BLaER1 treated with 17β-estradiol and CSF1 and Interleukin-3, amounts not matched to agents 10 nM and 100 nM (cell line): ENCODE measurements around the gene HOXD4.

Source experiments
- H3K27ac ChIP-seq, 11 experiments: shearing (Covaris generic); formaldehyde crosslinking; 2 replicates each; pipeline ENCODE4 v1.8.1; 2022
- H3K27me3 ChIP-seq, 11 experiments: shearing (Covaris generic); formaldehyde crosslinking; 2 replicates each; pipeline ENCODE4 v1.8.1; 2022
- H3K36me3 ChIP-seq, 11 experiments: shearing (Covaris generic); formaldehyde crosslinking; 2 replicates each; pipeline ENCODE4 v1.8.1; 2022
- H3K4me1 ChIP-seq, 10 experiments: shearing (Covaris generic); formaldehyde crosslinking; 2 replicates each; pipeline ENCODE4 v1.8.1; 2022
- H3K4me2 ChIP-seq, 11 experiments: shearing (Covaris generic); formaldehyde crosslinking; 2 replicates each; pipeline ENCODE4 v1.8.1; 2022
- H3K4me3 ChIP-seq, 10 experiments: shearing (Covaris generic); formaldehyde crosslinking; 2 replicates each; pipeline ENCODE4 v1.8.1; 2022
- H3K9ac ChIP-seq, 11 experiments: shearing (Covaris generic); formaldehyde crosslinking; 2 replicates each; pipeline ENCODE4 v1.8.1; 2022
- H3K9me3 ChIP-seq, 11 experiments: shearing (Covaris generic); formaldehyde crosslinking; replicated peaks in 1 of 11; 2 replicates each; pipeline ENCODE4 v1.8.1; 2022
- H4K20me1 ChIP-seq, 11 experiments: shearing (Covaris generic); formaldehyde crosslinking; 2 replicates each; pipeline ENCODE4 v1.8.1; 2022
- Cebpa-rat ChIP-seq, 11 experiments: shearing (Covaris generic); IDR thresholded peaks; 2 replicates each; pipeline ENCODE4 v1.8.1; 2022

Gene HOXD4

GRCh38 chr2:176151442-176152287 lies at the start of gene HOXD4:
TSS of gene HOXD4 (plus strand) at chr2:176151550. CDS start at chr2:176151634, 84 bp downstream.
- no peaks in the 10 kb centered on the region for H3K4me1 ChIP-seq
- peaks cover 94 to 100% (median 99%) of the 10 kb centered on the region in 11 experiments for H3K27me3 ChIP-seq
- H3K9ac ChIP-seq, result no peak within 1 kb of the TSS
- H3K9me3 ChIP-seq, result peaks cover 38 to 67% (median 62%) of the 10 kb centered on the region in 11 experiments
- no peaks in the 10 kb centered on the region for H3K36me3 ChIP-seq
- no peak within 1 kb of the TSS for H3K4me2 ChIP-seq
- H4K20me1 ChIP-seq, result no peaks in the 10 kb centered on the region; a peak in 2 of 22 replicates
- no peak within 1 kb of the TSS for H3K27ac ChIP-seq
- H3K4me3 ChIP-seq, result no peak within 1 kb of the TSS
- TF ChIP-seq Cebpa-rat (IDR thresholded peaks at IDR 0.05), result no peak

- Histone ChIP-seq H3K36me3 (no peaks in the 10 kb centered on the region), H4K20me1 (peaks cover 0 to 73% (median 43%) of the 10 kb centered on the region in 11 experiments; a peak in 16 of 22 replicates), H3K27me3 (peaks cover 100% of the 10 kb centered on the region in 11 experiments), H3K9me3 (peaks cover 46 to 71% (median 54%) of the 10 kb centered on the region in 11 experiments), H3K4me3 (no peak overlapping the region), H3K9ac (no peak overlapping the region), H3K4me2 (no peak overlapping the region), H3K4me1 (peaks cover 0 to 10% (median 6%) of the 10 kb centered on the region in 10 experiments; a peak in 15 of 20 replicates), H3K27ac (no peak overlapping the region)
- TF ChIP-seq Cebpa-rat (IDR thresholded peaks at IDR 0.05), result no peak
These were observed 49.5 kb upstream of the HOXD4 start for GRCh38 chr2:176101842-176102241.

- Histone ChIP-seq H3K4me3 (no peak overlapping the region), H3K9ac (no peak overlapping the region), H3K9me3 (peaks cover 52 to 77% (median 59%) of the 10 kb centered on the region in 11 experiments), H3K4me2 (no peak overlapping the region), H3K36me3 (no peaks in the 10 kb centered on the region), H3K27me3 (peaks cover 99 to 100% (median 100%) of the 10 kb centered on the region in 11 experiments), H3K4me1 (peaks cover 0 to 5% (median under 1%) of the 10 kb centered on the region in 10 experiments; a peak in 11 of 20 replicates), H4K20me1 (peaks cover 0 to 68% (median 37%) of the 10 kb centered on the region in 11 experiments; a peak in 14 of 22 replicates), H3K27ac (no peak overlapping the region)
- TF ChIP-seq Cebpa-rat (IDR thresholded peaks at IDR 0.05), result no peak
These were observed 49.0 kb upstream of the HOXD4 start for GRCh38 chr2:176102309-176102866.

- Histone ChIP-seq H3K27me3 (peaks cover 92 to 99% (median 97%) of the 10 kb centered on the region in 11 experiments), H3K27ac (no peak overlapping the region), H3K4me1 (no peaks in the 10 kb centered on the region; a peak in 1 of 20 replicates), H3K9ac (no peak overlapping the region), H3K9me3 (peaks cover 52 to 81% (median 59%) of the 10 kb centered on the region in 11 experiments), H3K4me2 (no peak overlapping the region), H4K20me1 (peaks cover 0 to 61% (median 31%) of the 10 kb centered on the region in 11 experiments; a peak in 14 of 22 replicates), H3K4me3 (no peak overlapping the region), H3K36me3 (no peaks in the 10 kb centered on the region)
- no peak for TF ChIP-seq Cebpa-rat (IDR thresholded peaks at IDR 0.05)
These were observed 48.2 kb upstream of the HOXD4 start for GRCh38 chr2:176103194-176103593.

- Histone ChIP-seq H3K27me3 (peaks cover 92 to 99% (median 97%) of the 10 kb centered on the region in 11 experiments), H3K27ac (no peak overlapping the region), H3K36me3 (no peaks in the 10 kb centered on the region), H3K4me3 (no peak overlapping the region), H4K20me1 (peaks cover 0 to 55% (median 25%) of the 10 kb centered on the region in 11 experiments; a peak in 14 of 22 replicates), H3K4me1 (no peaks in the 10 kb centered on the region), H3K9me3 (peaks cover 52 to 85% (median 62%) of the 10 kb centered on the region in 11 experiments), H3K9ac (no peak overlapping the region), H3K4me2 (no peak overlapping the region)
- TF ChIP-seq Cebpa-rat (IDR thresholded peaks at IDR 0.05), result no peak
These were observed 47.5 kb upstream of the HOXD4 start for GRCh38 chr2:176103742-176104315.

GRCh38 chr2:176104316-176105077 lies 46.9 kb upstream of the HOXD4 start:
- Histone ChIP-seq H3K9ac (no peak overlapping the region), H3K4me3 (no peak overlapping the region; a peak in 1 of 20 replicates), H3K4me2 (no peak overlapping the region), H4K20me1 (peaks cover 0 to 48% (median 26%) of the 10 kb centered on the region in 11 experiments; a peak in 13 of 22 replicates), H3K27ac (no peak overlapping the region), H3K27me3 (peaks cover 92 to 99% (median 97%) of the 10 kb centered on the region in 11 experiments), H3K36me3 (no peaks in the 10 kb centered on the region), H3K4me1 (no peaks in the 10 kb centered on the region), H3K9me3 (peaks cover 58 to 86% (median 64%) of the 10 kb centered on the region in 11 experiments)
- TF ChIP-seq Cebpa-rat (IDR thresholded peaks at IDR 0.05), result no peak

- no peak overlapping the region for H3K9ac ChIP-seq
- no peak overlapping the region for H3K4me2 ChIP-seq
- no peaks in the 10 kb centered on the region for H3K36me3 ChIP-seq
- H3K4me1 ChIP-seq, result no peaks in the 10 kb centered on the region
- peak overlapping the region in 1 of 10 experiments; percentile 20; a peak in 1 of 20 replicates for H3K4me3 ChIP-seq
- no peak for TF ChIP-seq Cebpa-rat (IDR thresholded peaks at IDR 0.05)
- no peak overlapping the region for H3K27ac ChIP-seq
- H3K9me3 ChIP-seq, result peaks cover 52 to 81% (median 60%) of the 10 kb centered on the region in 11 experiments
- peaks cover 92 to 99% (median 97%) of the 10 kb centered on the region in 11 experiments for H3K27me3 ChIP-seq
- peaks cover 0 to 47% (median 18%) of the 10 kb centered on the region in 11 experiments; a peak in 13 of 22 replicates for H4K20me1 ChIP-seq
These were observed 46.1 kb upstream of the HOXD4 start for GRCh38 chr2:176105078-176105729.
